ENCODE results near the gene CYP2A13. TPM values are rescaled to one million over a fixed set of nuclear protein-coding genes. Genes with fewer than 3 reads are reported as not detected.
A peak's percentile ranks its signal among the peaks of the same experiment; 100 is the strongest.

Gene CYP2A13
- total and polyA plus RNA-seq, 2 experiments from 2014 or later = not detected

DNA sequence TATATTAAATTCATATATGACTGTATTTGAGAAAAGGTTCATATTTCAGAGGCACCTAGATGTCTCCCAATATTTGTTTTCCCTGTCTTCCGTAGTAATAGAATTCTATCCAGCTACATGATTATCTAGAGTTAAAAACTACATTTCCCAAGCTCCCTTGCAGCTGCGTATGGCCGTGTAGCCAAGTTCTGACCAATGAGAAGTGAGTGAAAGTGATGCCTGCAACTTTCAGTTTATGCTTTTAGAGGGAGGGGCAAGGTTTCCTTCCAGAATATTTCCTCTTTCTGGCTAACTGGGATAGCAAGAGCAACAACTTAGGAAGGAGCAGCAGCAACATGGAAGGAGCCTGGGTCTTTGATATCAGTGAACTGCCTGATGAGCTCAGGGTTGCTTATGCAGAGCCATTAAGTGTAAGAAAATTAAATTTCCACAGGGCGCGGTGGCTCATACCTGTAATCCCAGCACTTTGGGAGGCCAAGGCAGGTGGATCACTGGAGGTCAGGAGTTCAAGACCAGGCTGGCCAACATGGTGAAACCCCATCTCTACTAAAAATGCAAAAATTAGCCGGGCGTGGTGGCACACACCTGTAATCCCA is 23.2 kb upstream of the CYP2A13 start:
- Histone ChIP-seq H4K20me1 (ENCODE audit: insufficient read depth) (no peaks in the 10 kb centered on the region), H3K4me1 (ENCODE audit: insufficient read depth) (no peaks in the 10 kb centered on the region), H3K4me2 (ENCODE audit: unreplicated experiment) (no peak overlapping the region), H2AFZ (no peak overlapping the region), H3F3A (ENCODE audit: insufficient read depth) (no peaks in the 10 kb centered on the region), H3K36me3 (ENCODE audit: low read depth) (no peaks in the 10 kb centered on the region), H3K4me3 (no peak overlapping the region), H3K9ac (no peak overlapping the region), H3K27ac (no peak overlapping the region), H3K9me3 (ENCODE audit: low read depth) (no peaks in the 10 kb centered on the region), H3K9me2 (ENCODE audit: insufficient read depth) (no peaks in the 10 kb centered on the region), H3K79me2 (ENCODE audit: insufficient read depth) (no peaks in the 10 kb centered on the region), H3K27me3 (replicated peaks; ENCODE audit: insufficient read depth) (0 out of 2 replicates have a peak, but pooled peaks cover 14% of the 10 kb centered on the region)
- 50 to 51% methylated on average over 7 of the region's 7 CpGs for WGBS, 2 experiments (ENCODE audit: low coverage in 1 of 2, low lambda C conversion rate in 2 of 2, missing lambda C conversion rate in 2 of 2)
- TF ChIP-seq EZH2 (IDR thresholded peaks at IDR 0.05; ENCODE audit: insufficient read depth, poor library complexity, severe bottlenecking) (no peak), EZH2phosphoT487 (IDR thresholded peaks at IDR 0.05; ENCODE audit: insufficient read depth, low read depth) (no peak)
- in situ Hi-C loops (cut with MboI) = no loop called here
- DNase-seq = peak; percentile 34

DNA sequence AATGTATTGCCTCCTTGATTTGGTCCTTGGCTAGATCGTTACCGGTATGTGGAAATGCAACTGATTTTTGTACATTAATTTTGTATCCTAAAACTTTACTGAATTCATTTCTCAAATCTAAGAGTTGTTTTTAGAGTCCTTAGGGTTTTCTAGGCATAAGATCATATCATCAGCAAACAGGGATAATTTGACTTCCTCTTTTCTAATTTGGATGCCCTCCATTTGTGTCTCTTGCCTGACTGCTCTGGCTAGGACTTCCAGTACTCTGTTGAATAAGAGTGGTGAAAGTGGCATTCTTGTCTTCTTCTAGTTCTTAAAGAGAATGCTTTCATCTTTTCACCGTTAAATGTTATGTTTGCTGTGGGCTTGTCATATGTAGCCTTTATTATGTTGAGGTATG is 12.0 kb upstream of the CYP2A13 start:
- Histone ChIP-seq H3K4me1 (ENCODE audit: insufficient read depth) (no peaks in the 10 kb centered on the region), H3K9me2 (ENCODE audit: insufficient read depth) (no peaks in the 10 kb centered on the region), H3K4me2 (ENCODE audit: unreplicated experiment) (no peak overlapping the region), H3K9me3 (ENCODE audit: low read depth) (no peaks in the 10 kb centered on the region), H3K9ac (no peak overlapping the region), H3F3A (ENCODE audit: insufficient read depth) (no peaks in the 10 kb centered on the region), H3K27ac (no peak overlapping the region), H2AFZ (no peak overlapping the region), H3K4me3 (no peak overlapping the region), H4K20me1 (ENCODE audit: insufficient read depth) (no peaks in the 10 kb centered on the region), H3K27me3 (replicated peaks; ENCODE audit: insufficient read depth) (peaks cover 12% of the 10 kb centered on the region; the same call in 1 of the 2 replicates), H3K36me3 (ENCODE audit: low read depth) (no peaks in the 10 kb centered on the region), H3K79me2 (ENCODE audit: insufficient read depth) (no peaks in the 10 kb centered on the region)
- in situ Hi-C loops (cut with MboI) = no loop called here
- WGBS, 2 experiments (ENCODE audit: low coverage in 1 of 2, low lambda C conversion rate in 2 of 2, missing lambda C conversion rate in 2 of 2) = 64 to 73% methylated on average over 3 of the region's 3 CpGs
- no peak for DNase-seq
- no peak for TF ChIP-seq EZH2 (IDR thresholded peaks at IDR 0.05; ENCODE audit: insufficient read depth, poor library complexity, severe bottlenecking)
- TF ChIP-seq EZH2phosphoT487 (IDR thresholded peaks at IDR 0.05; ENCODE audit: insufficient read depth, low read depth) = no peak

DNA sequence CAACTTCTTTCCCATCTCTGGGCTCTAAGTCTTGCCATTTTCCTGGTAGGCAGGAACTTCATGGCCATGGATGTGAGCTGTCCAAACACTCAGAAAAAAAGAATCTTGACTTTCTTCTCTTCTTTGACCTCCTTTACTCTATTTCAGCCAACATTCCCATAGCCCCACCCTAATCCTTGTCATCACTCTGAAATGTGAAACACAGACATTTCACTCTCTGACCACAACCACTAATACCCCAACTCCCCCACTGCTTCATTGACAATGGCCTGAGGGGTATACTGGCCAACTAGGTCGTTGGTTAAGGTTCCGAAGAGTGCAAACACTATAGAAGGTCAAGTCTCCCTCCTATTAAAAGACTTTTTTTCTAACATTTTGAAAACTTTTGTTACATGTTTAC is 4.7 kb upstream of the CYP2A13 start:
- H3K4me1 ChIP-seq (ENCODE audit: insufficient read depth) = no peaks in the 10 kb centered on the region
- no peak overlapping the region for H3K4me2 ChIP-seq (ENCODE audit: unreplicated experiment)
- H3K4me3 ChIP-seq = no peak overlapping the region
- no peaks in the 10 kb centered on the region for H3K79me2 ChIP-seq (ENCODE audit: insufficient read depth)
- H3K9ac ChIP-seq = no peak overlapping the region
- no peak overlapping the region for H2AFZ ChIP-seq
- no peaks in the 10 kb centered on the region for H3F3A ChIP-seq (ENCODE audit: insufficient read depth)
- H4K20me1 ChIP-seq (ENCODE audit: insufficient read depth) = no peaks in the 10 kb centered on the region
- DNase-seq = no peak
- H3K9me2 ChIP-seq (ENCODE audit: insufficient read depth) = no peaks in the 10 kb centered on the region
- H3K9me3 ChIP-seq (ENCODE audit: low read depth) = no peaks in the 10 kb centered on the region
- H3K27me3 ChIP-seq (replicated peaks; ENCODE audit: insufficient read depth) = peaks cover 10% of the 10 kb centered on the region
- no peaks in the 10 kb centered on the region for H3K36me3 ChIP-seq (ENCODE audit: low read depth)
- 43 to 48% methylated on average over 2 of the region's 2 CpGs for WGBS, 2 experiments (ENCODE audit: low coverage in 1 of 2, low lambda C conversion rate in 2 of 2, missing lambda C conversion rate in 2 of 2)
- no peak overlapping the region for H3K27ac ChIP-seq
- in situ Hi-C loops (cut with MboI) = no loop called here
- no peak for TF ChIP-seq EZH2 (IDR thresholded peaks at IDR 0.05; ENCODE audit: insufficient read depth, poor library complexity, severe bottlenecking)
- TF ChIP-seq EZH2phosphoT487 (IDR thresholded peaks at IDR 0.05; ENCODE audit: insufficient read depth, low read depth) = no peak

DNA sequence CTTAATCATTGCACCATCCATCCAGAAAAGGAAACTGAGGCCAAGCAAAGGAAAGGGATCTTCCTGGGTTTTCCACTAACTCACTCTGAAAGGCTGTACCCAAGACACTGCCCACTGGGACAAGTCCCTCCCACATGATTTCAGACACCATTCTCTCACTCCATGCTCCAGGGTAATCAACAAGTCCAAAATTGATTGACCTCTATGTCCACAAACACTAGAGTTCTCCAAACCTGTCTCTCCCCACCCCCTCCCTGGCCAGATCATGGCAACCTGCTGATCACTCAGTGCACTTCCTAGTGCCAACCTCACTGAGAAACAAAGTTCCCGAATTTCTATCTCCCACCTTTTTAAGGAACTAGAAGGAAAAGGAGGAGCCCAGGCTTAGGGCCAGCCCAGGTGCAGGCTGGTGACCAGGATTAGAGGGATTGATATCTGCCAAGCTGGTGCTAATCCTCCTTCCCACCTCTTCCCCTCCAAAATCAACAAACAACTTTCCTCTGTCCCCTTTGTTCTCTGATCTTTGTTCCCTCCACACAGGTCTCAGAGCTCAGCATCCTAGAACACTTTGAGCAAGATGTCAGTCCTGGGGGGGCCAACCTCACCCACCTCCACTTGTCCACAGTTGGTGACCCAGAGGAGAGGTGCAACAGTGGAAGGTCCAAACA is 2.4 kb upstream of the CYP2A13 start:
- no peak for TF ChIP-seq EZH2 (IDR thresholded peaks at IDR 0.05; ENCODE audit: insufficient read depth, poor library complexity, severe bottlenecking)
- TF ChIP-seq EZH2phosphoT487 (IDR thresholded peaks at IDR 0.05; ENCODE audit: insufficient read depth, low read depth) = no peak
- Histone ChIP-seq H3K27me3 (replicated peaks; ENCODE audit: insufficient read depth) (peaks cover 10% of the 10 kb centered on the region; the same call in 1 of the 2 replicates), H3K9me2 (ENCODE audit: insufficient read depth) (no peaks in the 10 kb centered on the region), H3K4me1 (ENCODE audit: insufficient read depth) (no peaks in the 10 kb centered on the region), H3K79me2 (ENCODE audit: insufficient read depth) (no peaks in the 10 kb centered on the region), H4K20me1 (ENCODE audit: insufficient read depth) (no peaks in the 10 kb centered on the region), H3K9ac (no peak overlapping the region), H3K27ac (no peak overlapping the region), H3K4me2 (ENCODE audit: unreplicated experiment) (no peak overlapping the region), H3K9me3 (ENCODE audit: low read depth) (no peaks in the 10 kb centered on the region), H3F3A (ENCODE audit: insufficient read depth) (no peaks in the 10 kb centered on the region), H3K36me3 (ENCODE audit: low read depth) (no peaks in the 10 kb centered on the region), H2AFZ (no peak overlapping the region), H3K4me3 (no peak overlapping the region)
- 4 to 8% methylated on average over 1 of the region's 1 CpG for WGBS, 2 experiments (ENCODE audit: low coverage in 1 of 2, low lambda C conversion rate in 2 of 2, missing lambda C conversion rate in 2 of 2)
- in situ Hi-C loops (cut with MboI) = no loop called here
- no peak for DNase-seq
